ENCODE measurements around the gene ELOVL6. TPM values are rescaled to one million over a fixed set of nuclear protein-coding genes. Genes with fewer than 3 reads are reported as not detected.

Gene ELOVL6
- total RNA-seq, 4 donors from 2014 or later = 5.5 to 12.9 (median 9.7) TPM; not detected in 1

DNA sequence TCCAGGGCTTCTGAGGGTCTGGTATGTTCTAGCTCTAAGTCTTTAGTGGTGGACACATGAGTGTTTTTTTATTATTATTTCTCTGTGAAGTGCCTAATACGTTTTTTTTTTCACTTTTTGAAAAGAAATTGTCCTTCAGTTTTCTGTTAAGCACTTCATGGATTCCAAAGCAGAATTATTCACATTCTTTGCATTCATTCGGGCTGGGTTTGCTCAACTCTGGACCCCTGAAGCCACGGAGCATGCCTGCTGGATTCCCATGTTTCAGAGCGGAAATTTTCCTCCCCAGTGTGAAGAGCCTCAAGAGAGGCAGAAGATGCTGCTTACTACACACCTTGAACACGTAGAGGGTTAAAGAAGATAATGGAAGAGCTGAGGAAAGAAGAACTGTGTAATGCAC is 178.3 kb downstream of the ELOVL6 start:
- intact Hi-C loops (cut with DNase I; ENCODE audit: low total_unique reads) = no loop called here
- H3K27ac ChIP-seq = no peak overlapping the region
- H3K9me3 ChIP-seq = no peaks in the 10 kb centered on the region
- TF ChIP-seq, protein P1, sequence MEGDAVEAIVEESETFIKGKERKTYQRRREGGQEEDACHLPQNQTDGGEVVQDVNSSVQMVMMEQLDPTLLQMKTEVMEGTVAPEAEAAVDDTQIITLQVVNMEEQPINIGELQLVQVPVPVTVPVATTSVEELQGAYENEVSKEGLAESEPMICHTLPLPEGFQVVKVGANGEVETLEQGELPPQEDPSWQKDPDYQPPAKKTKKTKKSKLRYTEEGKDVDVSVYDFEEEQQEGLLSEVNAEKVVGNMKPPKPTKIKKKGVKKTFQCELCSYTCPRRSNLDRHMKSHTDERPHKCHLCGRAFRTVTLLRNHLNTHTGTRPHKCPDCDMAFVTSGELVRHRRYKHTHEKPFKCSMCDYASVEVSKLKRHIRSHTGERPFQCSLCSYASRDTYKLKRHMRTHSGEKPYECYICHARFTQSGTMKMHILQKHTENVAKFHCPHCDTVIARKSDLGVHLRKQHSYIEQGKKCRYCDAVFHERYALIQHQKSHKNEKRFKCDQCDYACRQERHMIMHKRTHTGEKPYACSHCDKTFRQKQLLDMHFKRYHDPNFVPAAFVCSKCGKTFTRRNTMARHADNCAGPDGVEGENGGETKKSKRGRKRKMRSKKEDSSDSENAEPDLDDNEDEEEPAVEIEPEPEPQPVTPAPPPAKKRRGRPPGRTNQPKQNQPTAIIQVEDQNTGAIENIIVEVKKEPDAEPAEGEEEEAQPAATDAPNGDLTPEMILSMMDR (IDR thresholded peaks at IDR 0.05) = no peak
- no peak for TF ChIP-seq POLR2A (IDR thresholded peaks at IDR 0.05)
- H3K4me1 ChIP-seq = no peaks in the 10 kb centered on the region
- no peaks in the 10 kb centered on the region for H3K36me3 ChIP-seq
- H3K4me3 ChIP-seq = no peak overlapping the region
- H3K27me3 ChIP-seq = no peaks in the 10 kb centered on the region
- DNase-seq = no peak

GRCh38 chr4:110019153-110019552 is 179.3 kb downstream of the ELOVL6 start:
- H3K4me3 ChIP-seq = no peak overlapping the region
- no peak for DNase-seq
- no peaks in the 10 kb centered on the region for H3K36me3 ChIP-seq
- TF ChIP-seq, protein P1 (IDR thresholded peaks at IDR 0.05) = no peak
- TF ChIP-seq POLR2A (IDR thresholded peaks at IDR 0.05) = no peak
- no peak overlapping the region for H3K27ac ChIP-seq
- H3K4me1 ChIP-seq = no peaks in the 10 kb centered on the region
- intact Hi-C loops (cut with DNase I; ENCODE audit: low total_unique reads) = no loop called here
- no peaks in the 10 kb centered on the region for H3K27me3 ChIP-seq
- H3K9me3 ChIP-seq = no peaks in the 10 kb centered on the region

- TF ChIP-seq POLR2A (IDR thresholded peaks at IDR 0.05) = no peak
- TF ChIP-seq, protein P1 (IDR thresholded peaks at IDR 0.05) = no peak
- no peak overlapping the region for H3K4me3 ChIP-seq
- H3K36me3 ChIP-seq = no peaks in the 10 kb centered on the region
- no peaks in the 10 kb centered on the region for H3K9me3 ChIP-seq
- no peak for DNase-seq
- H3K27ac ChIP-seq = no peak overlapping the region
- intact Hi-C loops (cut with DNase I; ENCODE audit: low total_unique reads) = no loop called here
- no peaks in the 10 kb centered on the region for H3K4me1 ChIP-seq
- H3K27me3 ChIP-seq = no peaks in the 10 kb centered on the region
Measured at GRCh38 chr4:110014233-110014632, 184.2 kb downstream of the ELOVL6 start.

GRCh38 chr4:110012917-110013316 is 185.5 kb downstream of the ELOVL6 start:
- no peak for TF ChIP-seq POLR2A (IDR thresholded peaks at IDR 0.05)
- TF ChIP-seq, protein P1 (IDR thresholded peaks at IDR 0.05) = no peak
- H3K4me1 ChIP-seq = no peaks in the 10 kb centered on the region
- H3K4me3 ChIP-seq = no peak overlapping the region
- no peaks in the 10 kb centered on the region for H3K9me3 ChIP-seq
- DNase-seq = no peak
- no peaks in the 10 kb centered on the region for H3K27me3 ChIP-seq
- intact Hi-C loops (cut with DNase I; ENCODE audit: low total_unique reads) = no loop called here
- no peak overlapping the region for H3K27ac ChIP-seq
- no peaks in the 10 kb centered on the region for H3K36me3 ChIP-seq

DNA sequence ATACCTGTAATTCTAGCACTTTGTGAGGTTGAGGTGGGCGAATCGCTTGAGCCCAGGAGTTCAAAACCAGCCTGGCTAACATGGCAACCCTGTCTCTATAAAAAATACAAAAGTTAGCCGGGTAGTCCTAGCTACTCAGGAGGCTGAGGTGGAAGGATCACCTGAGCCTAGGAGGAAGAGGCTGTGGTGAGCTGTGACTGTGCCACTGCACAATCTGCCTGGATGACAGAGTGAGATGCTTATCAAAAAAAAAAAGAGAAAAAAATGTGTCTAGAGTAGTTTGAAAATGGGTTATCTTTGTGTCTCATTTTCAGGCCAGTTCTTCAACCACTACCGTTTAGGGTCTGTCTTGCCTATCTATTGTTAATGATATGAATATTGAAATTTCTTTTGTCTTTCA is 187.6 kb downstream of the ELOVL6 start:
- TF ChIP-seq, protein P1 (IDR thresholded peaks at IDR 0.05) = no peak
- no peak for TF ChIP-seq POLR2A (IDR thresholded peaks at IDR 0.05)
- no peaks in the 10 kb centered on the region for H3K36me3 ChIP-seq
- no peaks in the 10 kb centered on the region for H3K27me3 ChIP-seq
- intact Hi-C loops (cut with DNase I; ENCODE audit: low total_unique reads) = no loop called here
- H3K9me3 ChIP-seq = no peaks in the 10 kb centered on the region
- no peaks in the 10 kb centered on the region for H3K4me1 ChIP-seq
- no peak overlapping the region for H3K27ac ChIP-seq
- no peak overlapping the region for H3K4me3 ChIP-seq
- no peak for DNase-seq
